Liver (tissue), 9 donors: ENCODE results near the gene RUNX1. TPM values are rescaled to one million over a fixed set of nuclear protein-coding genes. Genes with fewer than 3 reads are reported as not detected.

ENCODE experiments used
- DNase-seq: peaks from one replicate; pipeline ENCODE4 v3.0.0-alpha.2; 2017; ENCODE audit warnings: low spot score
- H3K27ac ChIP-seq, 2 donors: one replicate each; pipeline ENCODE4 v1.7.0; 2013; ENCODE audit warnings: inconsistent platforms in 2 of 2, low read length in 2 of 2, control low read depth in 1 of 2, low read depth in 1 of 2, mild to moderate bottlenecking in 1 of 2
- H3K27me3 ChIP-seq, 4 donors: one replicate each; pipeline versions ENCODE4 v1.6.1 to v1.7.0; 2013; ENCODE audit warnings: low read length in 3 of 4, inconsistent platforms in 1 of 4, mild to moderate bottlenecking in 1 of 4, moderate library complexity in 1 of 4; ENCODE audit not compliant: control insufficient read depth in 4 of 4, insufficient read depth in 4 of 4
- H3K36me3 ChIP-seq, 4 donors: one replicate each; pipeline versions ENCODE4 v1.6.1 to v1.7.0; 2013; ENCODE audit warnings: low read length in 3 of 4, mild to moderate bottlenecking in 3 of 4, low read depth in 1 of 4, moderate library complexity in 1 of 4; ENCODE audit not compliant: control insufficient read depth in 4 of 4, insufficient read depth in 3 of 4
- H3K4me1 ChIP-seq, 4 donors: one replicate each; pipeline versions ENCODE4 v1.6.1 to v1.7.0; 2013; ENCODE audit warnings: low read length in 3 of 4, mild to moderate bottlenecking in 3 of 4, moderate library complexity in 1 of 4; ENCODE audit not compliant: control insufficient read depth in 4 of 4, insufficient read depth in 4 of 4
- H3K4me3 ChIP-seq, 3 donors: one replicate each; pipeline versions ENCODE4 v1.6.1 to v1.7.0; 2013; ENCODE audit warnings: low read length in 3 of 3, control low read depth in 1 of 3, low read depth in 1 of 3, mild to moderate bottlenecking in 1 of 3
- H3K9ac ChIP-seq, 2 donors: one replicate each; pipeline ENCODE4 v1.7.0; 2013; ENCODE audit warnings: low read length in 2 of 2, mild to moderate bottlenecking in 2 of 2, moderate library complexity in 2 of 2, control low read depth in 1 of 2, low read depth in 1 of 2
- H3K9me3 ChIP-seq, 4 donors: one replicate each; pipeline versions ENCODE4 v1.6.1 to v1.7.0; 2013; ENCODE audit warnings: low read length in 3 of 4; ENCODE audit not compliant: control insufficient read depth in 4 of 4
- EGR1 ChIP-seq, 2 donors: IDR thresholded peaks; 2 replicates each; pipeline ENCODE4 v1.6.1; 2016 to 2018; ENCODE audit warnings: antibody characterized with exemption in 2 of 2, low read depth in 2 of 2
- FOXA2 ChIP-seq: IDR thresholded peaks from 2 replicates; pipeline ENCODE4 v1.6.1; 2016; ENCODE audit warnings: antibody characterized with exemption
- HNF4A ChIP-seq, 2 donors: conservative IDR thresholded peaks; 2 replicates each; pipeline ENCODE4 v1.6.1; 2016; ENCODE audit warnings: antibody characterized with exemption in 2 of 2, mild to moderate bottlenecking in 2 of 2
- HNF4G ChIP-seq: IDR thresholded peaks from 2 replicates; pipeline ENCODE4 v1.6.1; 2016; ENCODE audit warnings: antibody characterized with exemption
- JUND ChIP-seq, 2 donors: IDR thresholded peaks; 2 replicates each; pipeline ENCODE4 v1.6.1; 2016; ENCODE audit warnings: antibody characterized with exemption in 2 of 2
- NR2F2 ChIP-seq: IDR thresholded peaks from 2 replicates; pipeline ENCODE4 v1.6.1; 2016; ENCODE audit warnings: antibody characterized with exemption
- RAD21 ChIP-seq, 2 donors: IDR thresholded peaks; 2 replicates each; pipeline ENCODE4 v1.6.1; 2016; ENCODE audit warnings: antibody characterized with exemption in 2 of 2, mild to moderate bottlenecking in 2 of 2
- SP1 ChIP-seq: IDR thresholded peaks from 2 replicates; pipeline ENCODE4 v1.6.1; 2018; ENCODE audit warnings: antibody characterized with exemption, mild to moderate bottlenecking
- TAF1 ChIP-seq: conservative IDR thresholded peaks from 2 replicates; pipeline ENCODE4 v1.6.1; 2016; ENCODE audit warnings: antibody characterized with exemption, mild to moderate bottlenecking
- YY1 ChIP-seq: IDR thresholded peaks from 2 replicates; pipeline ENCODE4 v1.6.1; 2016; ENCODE audit warnings: antibody characterized with exemption, mild to moderate bottlenecking
- WGBS: extraction: QIAGEN DNeasy Blood & Tissue Kit; methylation state at CpG from one replicate; pipeline ENCODE4 v1.1.7; 2013; 5-methylcytosine and 5-hydroxymethylcytosine counted together
- polyA plus RNA-seq, 2 donors: library from polyadenylated mRNA; stranded (reverse) in 1 of 2; unstranded in 1 of 2; fragments of 200-250 nt in 1 of 2; fragments of >200 nt in 1 of 2; fragmentation: Nextera tagmentation in 1 of 2; extraction: Ambion mirVana in 1 of 2; gene quantifications; one replicate each; pipeline versions ENCODE4 v1.2.1 to v1.2.3, GENCODE V29; 2013 to 2015
- total RNA-seq, 2 donors: library from RNA; depleted of rRNA; stranded (reverse); fragments of >200 nt; gene quantifications; one replicate each; pipeline ENCODE4 v1.2.3, GENCODE V29; 2014
- TF ChIP-seq, protein P1 (sequence below): fragments of 150-350 bp; IDR thresholded peaks from 2 replicates; pipeline ENCODE4 v1.5.1; 2017; ENCODE audit warnings: improper control_type of control experiment, low read depth, low read length; ENCODE audit not compliant: missing input control
- TF ChIP-seq, protein P2 (sequence below): IDR thresholded peaks from 2 replicates; pipeline ENCODE4 v1.6.1; 2016; ENCODE audit warnings: antibody characterized with exemption, mild to moderate bottlenecking
- TF ChIP-seq, protein P3 (sequence below): IDR thresholded peaks from 2 replicates; pipeline ENCODE4 v1.6.1; 2016; ENCODE audit warnings: antibody characterized with exemption
- TF ChIP-seq, protein P4 (sequence below): IDR thresholded peaks from 2 replicates; pipeline ENCODE4 v1.6.1; 2016; ENCODE audit warnings: antibody characterized with exemption
- donor health status: healthy.
- donor health status: healthy.
- donor health status: healthy.
- donor health status: healthy.
- donor health status: healthy.

The RUNX1 gene
- total and polyA plus RNA-seq, 4 donors, result 0.98 to 7.2 (median 3.1) TPM

DNA sequence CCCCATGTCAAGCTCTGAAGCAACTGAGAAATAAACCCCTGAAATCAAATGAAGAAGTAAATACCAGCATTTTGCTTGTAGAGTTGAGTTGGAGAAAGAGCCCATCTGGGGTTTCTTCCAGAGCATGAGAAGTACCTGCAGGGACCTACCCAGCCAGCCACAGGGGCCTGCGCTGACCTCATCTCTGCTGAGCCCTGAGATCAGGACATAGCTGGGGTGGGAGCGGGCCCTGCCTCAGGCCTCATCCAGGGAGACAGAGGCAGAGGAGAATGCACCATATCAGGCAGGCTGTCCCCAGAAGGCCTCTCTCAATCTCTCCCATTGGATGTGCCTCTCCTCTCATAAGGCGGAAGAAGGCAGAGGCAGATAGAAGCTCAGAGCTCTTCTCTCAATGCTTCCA lies 27.6 kb downstream of the RUNX1 start (continued):
- TF ChIP-seq, protein P1, sequence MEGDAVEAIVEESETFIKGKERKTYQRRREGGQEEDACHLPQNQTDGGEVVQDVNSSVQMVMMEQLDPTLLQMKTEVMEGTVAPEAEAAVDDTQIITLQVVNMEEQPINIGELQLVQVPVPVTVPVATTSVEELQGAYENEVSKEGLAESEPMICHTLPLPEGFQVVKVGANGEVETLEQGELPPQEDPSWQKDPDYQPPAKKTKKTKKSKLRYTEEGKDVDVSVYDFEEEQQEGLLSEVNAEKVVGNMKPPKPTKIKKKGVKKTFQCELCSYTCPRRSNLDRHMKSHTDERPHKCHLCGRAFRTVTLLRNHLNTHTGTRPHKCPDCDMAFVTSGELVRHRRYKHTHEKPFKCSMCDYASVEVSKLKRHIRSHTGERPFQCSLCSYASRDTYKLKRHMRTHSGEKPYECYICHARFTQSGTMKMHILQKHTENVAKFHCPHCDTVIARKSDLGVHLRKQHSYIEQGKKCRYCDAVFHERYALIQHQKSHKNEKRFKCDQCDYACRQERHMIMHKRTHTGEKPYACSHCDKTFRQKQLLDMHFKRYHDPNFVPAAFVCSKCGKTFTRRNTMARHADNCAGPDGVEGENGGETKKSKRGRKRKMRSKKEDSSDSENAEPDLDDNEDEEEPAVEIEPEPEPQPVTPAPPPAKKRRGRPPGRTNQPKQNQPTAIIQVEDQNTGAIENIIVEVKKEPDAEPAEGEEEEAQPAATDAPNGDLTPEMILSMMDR, result no peak
- no peak for TF ChIP-seq SP1

DNA sequence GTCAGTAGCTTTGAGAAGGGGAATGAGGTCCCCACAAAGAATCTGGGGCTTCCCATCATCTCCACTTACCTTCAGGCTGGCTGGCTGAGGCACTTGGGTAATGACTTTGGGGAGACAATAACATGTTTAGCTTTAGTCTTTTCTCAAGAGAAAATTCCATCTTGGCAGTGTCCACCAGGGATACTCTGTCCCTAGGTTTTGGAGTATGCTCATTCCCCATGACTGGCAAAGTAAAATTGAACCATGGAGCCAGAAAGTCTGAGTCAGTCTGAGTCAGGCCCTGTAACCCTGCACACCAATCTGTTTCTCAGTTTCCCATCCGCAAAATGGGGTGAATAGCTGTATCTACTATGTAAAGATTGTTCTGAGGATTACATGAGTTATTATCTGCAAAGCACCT lies 28.2 kb downstream of the RUNX1 start:
- 100% methylated on average over 1 of the region's 1 CpG for WGBS
- no peak for DNase-seq
- Histone ChIP-seq H3K4me3 (no peak overlapping the region), H3K4me1 (peaks cover 0 to 20% (median 15%) of the 10 kb centered on the region in 4 donors), H3K9ac (no peak overlapping the region), H3K36me3 (no peaks in the 10 kb centered on the region), H3K27me3 (no peaks in the 10 kb centered on the region), H3K27ac (no peak overlapping the region), H3K9me3 (no peaks in the 10 kb centered on the region)
- no peak for TF ChIP-seq HNF4A (conservative IDR thresholded peaks at IDR 0.05)

DNA sequence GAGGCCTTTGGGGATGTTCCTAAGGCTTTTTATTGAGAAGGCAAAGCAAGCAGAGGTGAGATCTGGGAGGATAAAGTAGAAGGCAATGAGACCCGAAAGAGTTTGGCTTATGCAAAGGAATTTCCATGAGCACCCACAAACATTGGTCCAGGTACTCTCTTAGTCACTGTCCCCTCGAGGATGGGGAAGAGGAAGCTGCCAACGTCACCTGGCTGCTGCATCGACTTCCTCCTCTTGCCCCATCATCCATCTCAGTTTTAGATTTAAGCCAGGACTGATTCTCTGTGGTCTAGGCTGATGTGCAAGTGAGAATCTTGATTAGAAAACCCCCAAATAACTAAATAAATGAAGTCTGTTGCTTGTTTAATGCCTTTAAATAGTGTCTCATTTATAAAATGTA lies 28.7 kb downstream of the RUNX1 start:
- Histone ChIP-seq H3K4me1 (peaks cover 0 to 20% (median 15%) of the 10 kb centered on the region in 4 donors), H3K9ac (no peak overlapping the region), H3K9me3 (no peaks in the 10 kb centered on the region), H3K36me3 (no peaks in the 10 kb centered on the region), H3K27me3 (no peaks in the 10 kb centered on the region), H3K27ac (no peak overlapping the region), H3K4me3 (no peak overlapping the region)
- no peak for TF ChIP-seq JUND (IDR thresholded peaks at IDR 0.05)
- no peak for TF ChIP-seq YY1
- no peak for TF ChIP-seq HNF4G
- no peak for TF ChIP-seq TAF1
- TF ChIP-seq, protein P2, sequence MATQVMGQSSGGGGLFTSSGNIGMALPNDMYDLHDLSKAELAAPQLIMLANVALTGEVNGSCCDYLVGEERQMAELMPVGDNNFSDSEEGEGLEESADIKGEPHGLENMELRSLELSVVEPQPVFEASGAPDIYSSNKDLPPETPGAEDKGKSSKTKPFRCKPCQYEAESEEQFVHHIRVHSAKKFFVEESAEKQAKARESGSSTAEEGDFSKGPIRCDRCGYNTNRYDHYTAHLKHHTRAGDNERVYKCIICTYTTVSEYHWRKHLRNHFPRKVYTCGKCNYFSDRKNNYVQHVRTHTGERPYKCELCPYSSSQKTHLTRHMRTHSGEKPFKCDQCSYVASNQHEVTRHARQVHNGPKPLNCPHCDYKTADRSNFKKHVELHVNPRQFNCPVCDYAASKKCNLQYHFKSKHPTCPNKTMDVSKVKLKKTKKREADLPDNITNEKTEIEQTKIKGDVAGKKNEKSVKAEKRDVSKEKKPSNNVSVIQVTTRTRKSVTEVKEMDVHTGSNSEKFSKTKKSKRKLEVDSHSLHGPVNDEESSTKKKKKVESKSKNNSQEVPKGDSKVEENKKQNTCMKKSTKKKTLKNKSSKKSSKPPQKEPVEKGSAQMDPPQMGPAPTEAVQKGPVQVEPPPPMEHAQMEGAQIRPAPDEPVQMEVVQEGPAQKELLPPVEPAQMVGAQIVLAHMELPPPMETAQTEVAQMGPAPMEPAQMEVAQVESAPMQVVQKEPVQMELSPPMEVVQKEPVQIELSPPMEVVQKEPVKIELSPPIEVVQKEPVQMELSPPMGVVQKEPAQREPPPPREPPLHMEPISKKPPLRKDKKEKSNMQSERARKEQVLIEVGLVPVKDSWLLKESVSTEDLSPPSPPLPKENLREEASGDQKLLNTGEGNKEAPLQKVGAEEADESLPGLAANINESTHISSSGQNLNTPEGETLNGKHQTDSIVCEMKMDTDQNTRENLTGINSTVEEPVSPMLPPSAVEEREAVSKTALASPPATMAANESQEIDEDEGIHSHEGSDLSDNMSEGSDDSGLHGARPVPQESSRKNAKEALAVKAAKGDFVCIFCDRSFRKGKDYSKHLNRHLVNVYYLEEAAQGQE, result no peak
- no peak for TF ChIP-seq HNF4A (conservative IDR thresholded peaks at IDR 0.05)
- DNase-seq, result no peak
- 68% methylated on average over 4 of the region's 4 CpGs for WGBS

DNA sequence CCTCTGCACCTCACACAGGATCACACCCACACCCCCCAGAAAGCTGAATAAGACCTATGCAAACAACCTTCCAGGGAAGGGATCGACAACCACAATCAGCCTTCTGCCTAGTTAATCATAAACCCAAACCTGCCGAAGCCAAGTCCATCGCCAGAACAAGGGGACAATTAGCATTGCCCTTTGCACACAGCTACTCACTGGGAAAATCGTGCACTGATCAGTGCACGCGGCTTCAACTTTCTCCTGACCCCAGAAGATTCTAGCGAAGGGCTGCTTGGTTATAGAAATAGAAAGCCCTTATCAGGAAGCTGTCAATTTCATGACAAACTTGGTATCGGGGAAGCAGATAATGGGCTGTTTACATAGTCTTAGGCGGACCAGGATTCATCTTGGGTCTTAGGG lies 29.5 kb downstream of the RUNX1 start:
- WGBS, result 16% methylated on average over 9 of the region's 9 CpGs
- H3K4me3 ChIP-seq, result no peak overlapping the region
- no peaks in the 10 kb centered on the region for H3K27me3 ChIP-seq
- H3K36me3 ChIP-seq, result no peaks in the 10 kb centered on the region
- H3K9ac ChIP-seq, result no peak overlapping the region
- DNase-seq, result peak; percentile 38
- H3K4me1 ChIP-seq, result peaks cover 0 to 20% (median 15%) of the 10 kb centered on the region in 4 donors
- H3K9me3 ChIP-seq, result no peaks in the 10 kb centered on the region
- H3K27ac ChIP-seq, result no peak overlapping the region
- TF ChIP-seq EGR1 (IDR thresholded peaks at IDR 0.05; ENCODE audit: low read depth in 2 of 2) (no peak), FOXA2 (peak; percentile 61), RAD21 (IDR thresholded peaks at IDR 0.05) (peak; percentile 52 to 63), TAF1 (no peak), HNF4G (peak; percentile 46), HNF4A (conservative IDR thresholded peaks at IDR 0.05) (peak; percentile 84 to 87), SP1 (peak; percentile 92), NR2F2 (no peak)
- TF ChIP-seq, protein P1, result no peak
- TF ChIP-seq, protein P3, sequence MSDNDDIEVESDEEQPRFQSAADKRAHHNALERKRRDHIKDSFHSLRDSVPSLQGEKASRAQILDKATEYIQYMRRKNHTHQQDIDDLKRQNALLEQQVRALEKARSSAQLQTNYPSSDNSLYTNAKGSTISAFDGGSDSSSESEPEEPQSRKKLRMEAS, result peak; percentile 76
- TF ChIP-seq, protein P2, result peak; percentile 32
- TF ChIP-seq, protein P4, sequence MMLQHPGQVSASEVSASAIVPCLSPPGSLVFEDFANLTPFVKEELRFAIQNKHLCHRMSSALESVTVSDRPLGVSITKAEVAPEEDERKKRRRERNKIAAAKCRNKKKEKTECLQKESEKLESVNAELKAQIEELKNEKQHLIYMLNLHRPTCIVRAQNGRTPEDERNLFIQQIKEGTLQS, result no peak
